GM06990 (cell line): ENCODE results near the gene ARHGEF17.
A peak's percentile ranks its signal among the peaks of the same experiment; 100 is the strongest.

Experiments used
- DNase-seq: peaks from one replicate; pipeline ENCODE4 v3.0.0-alpha.2; 2011; ENCODE audit not compliant: insufficient read length; ENCODE audit errors: extremely low read depth
- H3K27me3 ChIP-seq: replicated peaks from 2 replicates; pipeline ENCODE4 v1.6.0; 2011; ENCODE audit warnings: low read length; ENCODE audit not compliant: control insufficient read depth, insufficient read depth
- H3K36me3 ChIP-seq: 2 replicates; pipeline ENCODE4 v1.5.1; 2011; ENCODE audit warnings: low read length; ENCODE audit not compliant: control insufficient read depth, insufficient read depth
- H3K4me3 ChIP-seq: replicated peaks from 2 replicates; pipeline ENCODE4 v1.5.1; 2011; ENCODE audit warnings: low read depth, mild to moderate bottlenecking, control low read depth, low read length
- CTCF ChIP-seq: IDR thresholded peaks from 2 replicates; pipeline ENCODE4 v1.5.1; 2011; ENCODE audit warnings: low read length, control low read depth, mild to moderate bottlenecking, inconsistent platforms; ENCODE audit not compliant: insufficient read depth, poor library complexity, severe bottlenecking

The ARHGEF17 gene

GRCh38 chr11:73393479-73394415, 85.7 kb downstream of the ARHGEF17 start:
- TF ChIP-seq CTCF, result peak; percentile 80
- no peak for DNase-seq
- H3K4me3 ChIP-seq, result no peak overlapping the region
- H3K36me3 ChIP-seq, result peaks cover 59% of the 10 kb centered on the region
- no peaks in the 10 kb centered on the region for H3K27me3 ChIP-seq

- Histone ChIP-seq H3K27me3 (no peaks in the 10 kb centered on the region), H3K4me3 (no peak overlapping the region)
- no peak for DNase-seq
Observed at GRCh38 chr11:73394416-73395296, 86.6 kb downstream of the ARHGEF17 start.

GRCh38 chr11:73395297-73396208, 87.5 kb downstream of the ARHGEF17 start:
- no peak for DNase-seq
- TF ChIP-seq CTCF, result no peak
- no peak overlapping the region for H3K4me3 ChIP-seq
- no peaks in the 10 kb centered on the region for H3K27me3 ChIP-seq
- peaks cover 61% of the 10 kb centered on the region for H3K36me3 ChIP-seq

More at GRCh38 chr11:73394416-73395296, 86.6 kb downstream of the ARHGEF17 start:
- TF ChIP-seq CTCF, result no peak
- H3K36me3 ChIP-seq, result peaks cover 62% of the 10 kb centered on the region

- peaks cover 57% of the 10 kb centered on the region for H3K36me3 ChIP-seq
- TF ChIP-seq CTCF, result no peak
Observed at GRCh38 chr11:73396251-73396930, 88.3 kb downstream of the ARHGEF17 start.

GRCh38 chr11:73396985-73397384, 88.9 kb downstream of the ARHGEF17 start:
- DNase-seq, result no peak
- H3K27me3 ChIP-seq, result no peaks in the 10 kb centered on the region
- H3K36me3 ChIP-seq, result peaks cover 56% of the 10 kb centered on the region
- TF ChIP-seq CTCF, result no peak
- H3K4me3 ChIP-seq, result no peak overlapping the region

More at GRCh38 chr11:73396251-73396930, 88.3 kb downstream of the ARHGEF17 start:
- no peak for DNase-seq
- H3K4me3 ChIP-seq, result no peak overlapping the region
- no peaks in the 10 kb centered on the region for H3K27me3 ChIP-seq
